Stomach (tissue), 9 donors: Measurements from ENCODE around the gene BACE2. TPM values are rescaled to one million over a fixed set of nuclear protein-coding genes. Genes with fewer than 3 reads are reported as not detected.
"Not testable (repeated sequence)": the region's sequence is repeated elsewhere in the genome, so short reads cannot be mapped to it uniquely, and the experiment has no call there.

Experiments used
- DNase-seq, 2 donors: peaks; one replicate each; pipeline versions ENCODE4 v3.0.0 to v3.0.0-alpha.2; 2013 to 2019
- H3K27ac ChIP-seq, 5 donors: fragments of 200-600 bp in 4 of 5; sonication (generic) in 4 of 5; one replicate each; pipeline ENCODE4 v1.5.1; 2013 to 2019; ENCODE audit warnings: mild to moderate bottlenecking in 1 of 5, moderate library complexity in 1 of 5
- H3K27me3 ChIP-seq, 3 donors: fragments of 200-600 bp; sonication (generic); one replicate each; pipeline ENCODE4 v1.5.1; 2017 to 2019; ENCODE audit warnings: mixed run types in 1 of 3
- H3K36me3 ChIP-seq, 4 donors: fragments of 200-600 bp; sonication (generic); 1 replicate in 3 of 4; 2 replicates in 1 of 4; pipeline ENCODE4 v1.5.1; 2016 to 2019
- H3K4me1 ChIP-seq, 4 donors: fragments of 200-600 bp; sonication (generic); one replicate each; pipeline ENCODE4 v1.5.1; 2016 to 2019
- H3K4me3 ChIP-seq, 4 donors: fragments of 200-600 bp; sonication (generic) in 3 of 4; one replicate each; pipeline ENCODE4 v1.5.1; 2016 to 2019; ENCODE audit warnings: mild to moderate bottlenecking in 1 of 4
- H3K9me3 ChIP-seq, 4 donors: fragments of 200-600 bp; sonication (generic); one replicate each; pipeline ENCODE4 v1.5.1; 2016 to 2019
- EP300 ChIP-seq: sonication (generic); formaldehyde crosslinking; IDR thresholded peaks from one replicate; pipeline ENCODE4 v1.6.1; 2017; ENCODE audit warnings: antibody characterized with exemption
- POLR2A ChIP-seq, 4 donors: fragments of 450-650 bp; IDR thresholded peaks; one replicate each; pipeline ENCODE4 v1.6.1; 2016; ENCODE audit warnings: antibody characterized with exemption in 4 of 4, control low read depth in 2 of 4, mild to moderate bottlenecking in 1 of 4, moderate library complexity in 1 of 4
- POLR2AphosphoS5 ChIP-seq, 3 donors: sonication (generic); formaldehyde crosslinking; IDR thresholded peaks; one replicate each; pipeline ENCODE4 v1.6.1; 2016; ENCODE audit warnings: antibody characterized with exemption in 3 of 3
- WGBS, 5 donors: extraction: QIAGEN DNeasy Blood & Tissue Kit in 3 of 5; methylation state at CpG; one replicate each; pipeline versions ENCODE4 v1.1.5 to v1.1.7; 2013 to 2018; 5-methylcytosine and 5-hydroxymethylcytosine counted together
- intact Hi-C: fragments of 100-400 bp; cut with DNase I; formaldehyde crosslinking; loops from one replicate; pipeline ENCODE4 v1.15.1; 2023; ENCODE audit warnings: low total_unique reads
- polyA plus RNA-seq, 3 donors: library from polyadenylated mRNA; stranded (reverse); fragments of 200-250 nt; gene quantifications; one replicate each; pipeline ENCODE4 v1.2.3, GENCODE V29; 2013
- total RNA-seq, 5 donors: library from RNA; depleted of rRNA; stranded (reverse); fragments of >200 nt; gene quantifications; one replicate each; pipeline versions ENCODE4 v1.1.0 to v1.2.3, GENCODE V29; 2014 to 2016
- TF ChIP-seq, protein P1 (sequence below), 7 experiments: fragments of 450-650 bp in 4 of 7; fragments of 200-600 bp in 3 of 7; sonication (generic) in 3 of 7; IDR thresholded peaks; one replicate each; pipeline ENCODE4 v1.5.1; 2016 to 2019; ENCODE audit warnings: antibody characterized with exemption in 7 of 7, control low read depth in 2 of 7, mild to moderate bottlenecking in 1 of 7
- donor health status: healthy with polysubstance abuse.
- donor health status: Bipolar disorder and iron deficiency.
- donor health status: healthy.

Gene BACE2
- total and polyA plus RNA-seq, 8 donors, result 7.6 to 244 (median 51.4) TPM

GRCh38 chr21:41195311-41195710 is 27.4 kb downstream of the BACE2 start:
- Histone ChIP-seq H3K27me3 (no peaks in the 10 kb centered on the region), H3K36me3 (peaks cover 0 to 3% (median 0%) of the 10 kb centered on the region in 4 donors), H3K4me1 (peaks cover 8 to 63% (median 25%) of the 10 kb centered on the region in 4 donors), H3K9me3 (no peaks in the 10 kb centered on the region), H3K27ac (no peak overlapping the region), H3K4me3 (no peak overlapping the region)
- DNase-seq, result no peak
- intact Hi-C loops, result no loop called here
- WGBS, 5 donors, result 76 to 80% (median 78%) methylated on average over 5 of the region's 5 CpGs
- TF ChIP-seq EP300 (no peak), POLR2A (IDR thresholded peaks at IDR 0.05) (no peak), POLR2AphosphoS5 (IDR thresholded peaks at IDR 0.05) (no peak)
- TF ChIP-seq, protein P1, sequence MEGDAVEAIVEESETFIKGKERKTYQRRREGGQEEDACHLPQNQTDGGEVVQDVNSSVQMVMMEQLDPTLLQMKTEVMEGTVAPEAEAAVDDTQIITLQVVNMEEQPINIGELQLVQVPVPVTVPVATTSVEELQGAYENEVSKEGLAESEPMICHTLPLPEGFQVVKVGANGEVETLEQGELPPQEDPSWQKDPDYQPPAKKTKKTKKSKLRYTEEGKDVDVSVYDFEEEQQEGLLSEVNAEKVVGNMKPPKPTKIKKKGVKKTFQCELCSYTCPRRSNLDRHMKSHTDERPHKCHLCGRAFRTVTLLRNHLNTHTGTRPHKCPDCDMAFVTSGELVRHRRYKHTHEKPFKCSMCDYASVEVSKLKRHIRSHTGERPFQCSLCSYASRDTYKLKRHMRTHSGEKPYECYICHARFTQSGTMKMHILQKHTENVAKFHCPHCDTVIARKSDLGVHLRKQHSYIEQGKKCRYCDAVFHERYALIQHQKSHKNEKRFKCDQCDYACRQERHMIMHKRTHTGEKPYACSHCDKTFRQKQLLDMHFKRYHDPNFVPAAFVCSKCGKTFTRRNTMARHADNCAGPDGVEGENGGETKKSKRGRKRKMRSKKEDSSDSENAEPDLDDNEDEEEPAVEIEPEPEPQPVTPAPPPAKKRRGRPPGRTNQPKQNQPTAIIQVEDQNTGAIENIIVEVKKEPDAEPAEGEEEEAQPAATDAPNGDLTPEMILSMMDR (IDR thresholded peaks at IDR 0.05), result no peak

GRCh38 chr21:41196993-41197392 is 29.0 kb downstream of the BACE2 start:
- H3K27ac ChIP-seq, result no peak overlapping the region
- no peak for DNase-seq
- peaks cover 8 to 52% (median 25%) of the 10 kb centered on the region in 4 donors for H3K4me1 ChIP-seq
- H3K4me3 ChIP-seq, result no peak overlapping the region
- TF ChIP-seq POLR2AphosphoS5 (IDR thresholded peaks at IDR 0.05) (no peak), POLR2A (IDR thresholded peaks at IDR 0.05) (no peak), EP300 (no peak)
- TF ChIP-seq, protein P1 (IDR thresholded peaks at IDR 0.05), result no peak
- WGBS, 5 donors, result 62 to 67% (median 64%) methylated on average over 5 of the region's 5 CpGs
- intact Hi-C loops, result no loop called here
- no peaks in the 10 kb centered on the region for H3K27me3 ChIP-seq
- no peaks in the 10 kb centered on the region for H3K9me3 ChIP-seq
- peaks cover 0 to 8% (median 4%) of the 10 kb centered on the region in 4 donors for H3K36me3 ChIP-seq

GRCh38 chr21:41197582-41197981 is 29.6 kb downstream of the BACE2 start:
- Histone ChIP-seq H3K4me3 (no peak overlapping the region), H3K4me1 (peaks cover 8 to 46% (median 23%) of the 10 kb centered on the region in 4 donors), H3K27me3 (no peaks in the 10 kb centered on the region), H3K27ac (peak overlapping the region in 1 of 5 donors; percentile 25), H3K36me3 (peaks cover 0 to 8% (median 4%) of the 10 kb centered on the region in 4 donors), H3K9me3 (no peaks in the 10 kb centered on the region)
- peak in 1 of 2 donors; percentile 36 for DNase-seq
- TF ChIP-seq POLR2A (IDR thresholded peaks at IDR 0.05) (no peak), EP300 (no peak), POLR2AphosphoS5 (IDR thresholded peaks at IDR 0.05) (no peak)
- TF ChIP-seq, protein P1 (IDR thresholded peaks at IDR 0.05), result no peak
- 39 to 71% (median 53%) methylated on average over 2 of the region's 2 CpGs for WGBS, 5 donors
- intact Hi-C loops, result no loop called here

- DNase-seq, H3K36me3 ChIP-seq, H3K27ac ChIP-seq, H3K9me3 ChIP-seq, intact Hi-C loops, H3K27me3 ChIP-seq, H3K4me3 ChIP-seq: not testable (repeated sequence)
- peaks cover 8 to 46% (median 18%) of the 10 kb centered on the region in 4 donors for H3K4me1 ChIP-seq
- 80 to 85% (median 84%) methylated on average over 5 of the region's 5 CpGs for WGBS, 5 donors
Measured at GRCh38 chr21:41198647-41199046, 30.7 kb downstream of the BACE2 start.

DNA sequence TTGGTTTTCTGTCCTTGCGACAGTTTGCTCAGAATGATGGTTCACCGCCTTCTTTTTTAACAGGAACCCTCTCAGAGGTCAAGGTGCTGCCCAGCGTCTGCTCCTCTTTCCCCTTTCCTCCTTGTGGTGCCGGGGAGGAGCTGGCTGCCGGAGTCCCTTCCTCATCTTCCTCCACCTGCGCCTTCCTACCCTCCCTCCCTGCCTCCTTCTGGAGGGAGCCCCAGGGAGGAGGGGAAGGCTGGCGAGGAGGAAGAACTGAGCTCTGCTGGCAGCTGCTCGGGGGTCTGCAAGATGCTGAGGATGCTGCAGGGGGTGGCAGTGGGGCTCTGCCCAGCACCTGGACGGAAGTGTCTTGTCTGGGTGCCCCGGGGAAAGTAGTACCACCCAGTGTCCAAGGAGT is 31.2 kb downstream of the BACE2 start:
- peaks cover 0 to 8% (median 4%) of the 10 kb centered on the region in 4 donors for H3K36me3 ChIP-seq
- 77 to 90% (median 87%) methylated on average over 10 of the region's 10 CpGs for WGBS, 5 donors
- H3K27me3 ChIP-seq, result no peaks in the 10 kb centered on the region
- DNase-seq, result no peak
- H3K27ac ChIP-seq, result no peak overlapping the region
- peaks cover 8 to 42% (median 18%) of the 10 kb centered on the region in 4 donors for H3K4me1 ChIP-seq
- intact Hi-C loops, result no loop called here
- H3K4me3 ChIP-seq, result no peak overlapping the region
- TF ChIP-seq, protein P1 (IDR thresholded peaks at IDR 0.05), result no peak
- H3K9me3 ChIP-seq, result no peaks in the 10 kb centered on the region
